Panc1 (cell line): ENCODE data around the gene RGS9BP.

Source experiments
- POLR2AphosphoS5 ChIP-seq: IDR thresholded peaks from 2 replicates; pipeline ENCODE4 v1.6.1; 2012; ENCODE audit warnings: mild to moderate bottlenecking, low read depth, low read length, moderate library complexity
- TF ChIP-seq, protein P1 (sequence below), 2 experiments: IDR thresholded peaks; 2 replicates each; pipeline ENCODE4 v1.6.1; 2011 to 2012; ENCODE audit warnings: low read depth in 2 of 2, control low read depth in 1 of 2, low read length in 1 of 2, mild to moderate bottlenecking in 1 of 2, moderate library complexity in 1 of 2; ENCODE audit not compliant: insufficient read depth in 1 of 2

DNA sequence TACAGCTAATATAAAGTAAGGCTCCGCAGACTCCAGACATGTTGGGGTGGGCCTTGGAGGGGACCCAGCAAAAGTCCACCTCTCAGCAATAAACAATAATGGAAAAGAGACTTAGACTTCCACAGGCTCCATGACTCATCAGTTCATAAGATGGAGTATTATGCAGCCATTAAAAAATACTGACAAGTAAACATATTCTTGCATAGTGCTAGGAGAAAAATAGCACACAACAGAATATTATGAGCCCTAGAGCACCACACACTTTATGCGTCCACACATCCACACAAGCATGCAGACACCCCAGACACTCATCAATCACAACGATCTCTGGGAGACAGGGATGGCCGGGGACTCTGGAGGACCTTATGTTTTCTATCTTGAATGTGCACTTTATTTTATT, 48.7 kb upstream of the RGS9BP start:
- TF ChIP-seq, protein P1, sequence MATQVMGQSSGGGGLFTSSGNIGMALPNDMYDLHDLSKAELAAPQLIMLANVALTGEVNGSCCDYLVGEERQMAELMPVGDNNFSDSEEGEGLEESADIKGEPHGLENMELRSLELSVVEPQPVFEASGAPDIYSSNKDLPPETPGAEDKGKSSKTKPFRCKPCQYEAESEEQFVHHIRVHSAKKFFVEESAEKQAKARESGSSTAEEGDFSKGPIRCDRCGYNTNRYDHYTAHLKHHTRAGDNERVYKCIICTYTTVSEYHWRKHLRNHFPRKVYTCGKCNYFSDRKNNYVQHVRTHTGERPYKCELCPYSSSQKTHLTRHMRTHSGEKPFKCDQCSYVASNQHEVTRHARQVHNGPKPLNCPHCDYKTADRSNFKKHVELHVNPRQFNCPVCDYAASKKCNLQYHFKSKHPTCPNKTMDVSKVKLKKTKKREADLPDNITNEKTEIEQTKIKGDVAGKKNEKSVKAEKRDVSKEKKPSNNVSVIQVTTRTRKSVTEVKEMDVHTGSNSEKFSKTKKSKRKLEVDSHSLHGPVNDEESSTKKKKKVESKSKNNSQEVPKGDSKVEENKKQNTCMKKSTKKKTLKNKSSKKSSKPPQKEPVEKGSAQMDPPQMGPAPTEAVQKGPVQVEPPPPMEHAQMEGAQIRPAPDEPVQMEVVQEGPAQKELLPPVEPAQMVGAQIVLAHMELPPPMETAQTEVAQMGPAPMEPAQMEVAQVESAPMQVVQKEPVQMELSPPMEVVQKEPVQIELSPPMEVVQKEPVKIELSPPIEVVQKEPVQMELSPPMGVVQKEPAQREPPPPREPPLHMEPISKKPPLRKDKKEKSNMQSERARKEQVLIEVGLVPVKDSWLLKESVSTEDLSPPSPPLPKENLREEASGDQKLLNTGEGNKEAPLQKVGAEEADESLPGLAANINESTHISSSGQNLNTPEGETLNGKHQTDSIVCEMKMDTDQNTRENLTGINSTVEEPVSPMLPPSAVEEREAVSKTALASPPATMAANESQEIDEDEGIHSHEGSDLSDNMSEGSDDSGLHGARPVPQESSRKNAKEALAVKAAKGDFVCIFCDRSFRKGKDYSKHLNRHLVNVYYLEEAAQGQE (IDR thresholded peaks at IDR 0.05; ENCODE audit: insufficient read depth in 1 of 2, low read depth in 2 of 2, low read length in 1 of 2): no peak
- no peak for TF ChIP-seq POLR2AphosphoS5
